HG03139 (cell line): ENCODE data around the gene CTAGE9.

Source experiments
- ATAC-seq: cut with Tn5 transposase; IDR thresholded peaks from one replicate; pipeline ENCODE4 v1.9.1; 2021; ENCODE audit not compliant: unreplicated experiment

CTAGE9 gene

DNA sequence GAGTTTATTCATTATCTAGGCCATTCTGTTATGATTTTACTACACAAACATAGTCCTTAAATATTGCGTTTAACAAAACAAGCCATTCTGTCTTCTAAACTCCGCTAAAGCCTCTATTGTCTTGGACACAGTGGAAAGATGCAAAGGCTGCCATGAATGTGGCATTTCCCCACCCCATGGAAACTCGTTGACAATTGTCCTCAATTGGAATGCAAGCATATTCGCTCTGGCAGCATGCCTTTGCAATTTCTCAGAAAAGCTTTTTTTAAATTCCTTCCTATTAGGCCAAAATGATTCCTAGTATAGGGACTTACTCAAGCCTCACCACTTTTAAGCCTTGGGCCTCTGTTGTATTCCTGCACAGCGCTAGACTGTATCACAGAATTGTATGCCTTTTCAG lies 32.4 kb downstream of the CTAGE9 start:
- no peak for ATAC-seq

GRCh38 chr6:131673184-131673583 lies 37.6 kb downstream of the CTAGE9 start:
- ATAC-seq, result no peak

DNA sequence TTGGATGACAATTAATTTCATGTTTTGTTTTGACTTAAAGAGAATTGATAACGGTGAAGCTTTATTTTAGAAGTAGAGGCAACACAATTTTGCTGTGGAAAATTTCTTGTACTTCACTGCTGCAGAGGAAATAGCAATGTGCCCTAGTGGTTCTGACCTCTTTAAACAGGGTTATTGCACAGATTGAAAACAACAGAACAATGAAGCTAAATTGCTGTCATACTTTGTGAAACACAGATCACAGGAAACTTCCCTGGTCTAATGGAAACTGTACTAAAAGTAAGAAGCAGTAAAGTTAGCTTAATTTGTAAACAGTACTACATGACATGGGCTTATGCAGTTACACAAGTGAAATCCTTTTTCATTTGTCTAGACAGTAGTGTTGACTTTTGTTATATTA lies 40.9 kb downstream of the CTAGE9 start:
- ATAC-seq, result no peak

DNA sequence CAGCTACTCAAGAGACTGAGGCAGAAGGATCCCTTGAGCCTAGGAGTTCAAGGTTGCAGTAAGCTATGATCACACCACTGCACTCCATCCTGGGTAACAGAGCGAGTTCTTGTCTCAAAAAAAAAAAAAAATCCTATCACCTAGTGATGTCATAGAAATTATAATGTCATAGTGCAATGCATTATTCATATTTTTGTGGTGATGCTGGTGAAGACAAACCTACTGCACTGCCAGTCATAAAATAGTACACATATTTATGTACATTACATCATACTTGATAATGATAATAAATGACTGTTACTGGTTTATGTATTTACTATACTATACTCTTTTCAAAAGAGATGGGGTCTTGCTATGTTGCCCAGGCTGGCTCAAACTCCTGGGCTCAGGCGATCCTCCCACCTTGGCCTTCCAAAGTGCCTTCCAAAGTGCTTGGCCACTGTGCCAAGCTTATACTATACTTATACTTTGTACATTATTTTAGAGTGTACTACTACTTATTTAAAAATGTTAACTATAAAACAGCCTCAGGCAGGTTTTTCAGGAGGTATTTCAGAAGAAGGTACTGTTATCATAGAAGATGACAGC lies 47.1 kb downstream of the CTAGE9 start:
- no peak for ATAC-seq

GRCh38 chr6:131660195-131660594 lies 50.6 kb downstream of the CTAGE9 start:
- ATAC-seq, result no peak
